ENCODE data around the gene UBE2D3.
"Not testable (repeated sequence)": the region's sequence is repeated elsewhere in the genome, so short reads cannot be mapped to it uniquely, and the experiment has no call there.

UBE2D3 gene

GRCh38 chr4:102829803-102830202 is 2.5 kb upstream of the UBE2D3 start:
- no peak for DNase-seq (ENCODE audit: low read depth in 2 of 2)

- DNase-seq (ENCODE audit: low read depth in 2 of 2) = no peak
These were observed 1.1 kb upstream of the UBE2D3 start for GRCh38 chr4:102828497-102828808.

GRCh38 chr4:102827674-102828496 is 534 bp upstream of the UBE2D3 start:
- DNase-seq (ENCODE audit: low read depth in 2 of 2) = peak; percentile 91 to 98

GRCh38 chr4:102826105-102826889 is 1.1 kb downstream of the UBE2D3 start:
- no peak for DNase-seq (ENCODE audit: low read depth in 2 of 2)

- DNase-seq (ENCODE audit: low read depth in 2 of 2) = no peak
These were observed 1.9 kb downstream of the UBE2D3 start for GRCh38 chr4:102825261-102826091.

- no peak for DNase-seq (ENCODE audit: low read depth in 2 of 2)
These were observed 3.0 kb downstream of the UBE2D3 start for GRCh38 chr4:102824398-102824797.

- DNase-seq (ENCODE audit: low read depth in 2 of 2) = no peak
These were observed 3.5 kb downstream of the UBE2D3 start for GRCh38 chr4:102823897-102824296.

- no peak for DNase-seq (ENCODE audit: low read depth in 2 of 2)
These were observed 3.9 kb downstream of the UBE2D3 start for GRCh38 chr4:102823464-102823863.

- DNase-seq (ENCODE audit: low read depth in 2 of 2) = no peak
These were observed 7.6 kb downstream of the UBE2D3 start for GRCh38 chr4:102819588-102820365.

GRCh38 chr4:102819100-102819499 is 8.3 kb downstream of the UBE2D3 start:
- DNase-seq (ENCODE audit: low read depth in 2 of 2) = not testable (repeated sequence)

GRCh38 chr4:102817613-102818268 is 9.6 kb downstream of the UBE2D3 start:
- no peak for DNase-seq (ENCODE audit: low read depth in 2 of 2)

- no peak for DNase-seq (ENCODE audit: low read depth in 2 of 2)
These were observed 10.2 kb downstream of the UBE2D3 start for GRCh38 chr4:102817021-102817605.

- DNase-seq (ENCODE audit: low read depth in 2 of 2) = no peak
These were observed 11.4 kb downstream of the UBE2D3 start for GRCh38 chr4:102815981-102816380.

- no peak for DNase-seq (ENCODE audit: low read depth in 2 of 2)
These were observed 17.7 kb downstream of the UBE2D3 start for GRCh38 chr4:102809691-102810090.

GRCh38 chr4:102809190-102809589 is 18.2 kb downstream of the UBE2D3 start:
- DNase-seq (ENCODE audit: low read depth in 2 of 2) = no peak

- DNase-seq (ENCODE audit: low read depth in 2 of 2) = no peak
These were observed 19.3 kb downstream of the UBE2D3 start for GRCh38 chr4:102808009-102808408.

- no peak for DNase-seq (ENCODE audit: low read depth in 2 of 2)
These were observed 20.0 kb downstream of the UBE2D3 start for GRCh38 chr4:102807345-102807744.

GRCh38 chr4:102799816-102800215 is 27.5 kb downstream of the UBE2D3 start:
- DNase-seq (ENCODE audit: low read depth in 2 of 2) = no peak

- DNase-seq (ENCODE audit: low read depth in 2 of 2) = no peak
These were observed 32.4 kb downstream of the UBE2D3 start for GRCh38 chr4:102794999-102795398.

GRCh38 chr4:102792361-102792936 is 34.9 kb downstream of the UBE2D3 start:
- DNase-seq (ENCODE audit: low read depth in 2 of 2) = no peak

All from stimulated activated CD4-positive, alpha-beta T cell treated with anti-CD3 and anti-CD28 coated beads, Interleukin-1b, Interleukin-23, amount 100 ng/mL, for 1 hour (primary cell).